Measurements from ENCODE around the gene MRPL33. TPM values are rescaled to one million over a fixed set of nuclear protein-coding genes. Genes with fewer than 3 reads are reported as not detected.

Gene MRPL33
- total RNA-seq, 1 experiment from 2014 or later: 66.8 TPM

DNA sequence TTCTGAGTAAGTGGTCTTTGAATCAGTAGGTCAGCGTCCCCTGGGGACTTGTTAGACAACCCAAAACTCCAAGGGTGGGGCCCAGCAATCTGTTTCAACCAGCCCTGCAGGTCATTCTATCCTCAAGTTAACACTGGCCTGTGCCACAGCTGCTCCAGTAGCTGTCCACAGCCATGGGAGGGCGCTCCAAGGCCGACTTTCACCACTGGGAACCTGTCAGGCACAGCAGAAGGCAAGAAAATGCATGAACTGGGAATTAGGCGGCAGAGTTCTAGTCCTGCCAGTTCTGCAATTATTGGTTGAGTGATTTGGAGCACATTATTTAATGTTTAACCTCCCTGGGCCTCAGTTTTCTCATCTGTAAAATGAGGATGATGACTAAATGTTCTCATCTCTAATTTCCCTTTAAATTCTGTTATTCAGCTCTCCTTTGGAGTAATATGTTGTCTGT lies 17.4 kb upstream of the MRPL33 start:
- Histone ChIP-seq H3K27ac (ENCODE audit: insufficient read length, low read depth, low read length) (no peak overlapping the region), H3K4me2 (ENCODE audit: insufficient read depth, insufficient read length, low read length) (no peak overlapping the region), H3K9me3 (ENCODE audit: control insufficient read depth, low read depth, low read length) (no peaks in the 10 kb centered on the region), H2BK15ac (ENCODE audit: low read depth, low read length) (no peak overlapping the region), H2BK5ac (ENCODE audit: insufficient read length, low read length) (no peak overlapping the region), H2AK5ac (ENCODE audit: insufficient read length, low read length) (no peak overlapping the region), H3K9ac (ENCODE audit: extremely low read depth, insufficient read length, low read length) (no peak overlapping the region), H3T11ph (ENCODE audit: low read length) (no peak overlapping the region), H2BK12ac (ENCODE audit: insufficient read length, low read depth, low read length) (no peak overlapping the region), H4K5ac (ENCODE audit: insufficient read length, low read depth, low read length) (no peak overlapping the region), H3K18ac (ENCODE audit: insufficient read length, low read depth, low read length) (no peak overlapping the region), H3K56ac (ENCODE audit: insufficient read length, low read depth, low read length) (no peak overlapping the region), H3K79me1 (ENCODE audit: insufficient read depth, low read depth, low read length, poor library complexity, severe bottlenecking) (no peaks in the 10 kb centered on the region), H3K23me2 (ENCODE audit: insufficient read length, low read depth, low read length, poor library complexity, severe bottlenecking) (peaks cover 9% of the 10 kb centered on the region), H2AFZ (ENCODE audit: low read length) (no peak overlapping the region), H3K4me1 (ENCODE audit: insufficient read depth, low read length) (no peaks in the 10 kb centered on the region), H4K20me1 (ENCODE audit: control insufficient read depth, insufficient read depth, insufficient read length) (no peaks in the 10 kb centered on the region), H4K91ac (ENCODE audit: insufficient read length, low read depth, low read length) (no peak overlapping the region), H3K79me2 (ENCODE audit: insufficient read depth, low read length) (no peaks in the 10 kb centered on the region), H2BK120ac (ENCODE audit: low read depth, low read length, poor library complexity, severe bottlenecking) (no peak overlapping the region), H4K8ac (replicated peaks; ENCODE audit: insufficient read length, low read depth, low read length) (no peak overlapping the region), H3K27me3 (ENCODE audit: insufficient read depth, low read length) (no peaks in the 10 kb centered on the region), H2BK20ac (ENCODE audit: low read depth, low read length, poor library complexity, severe bottlenecking) (no peak overlapping the region), H3K4ac (ENCODE audit: low read depth, low read length) (no peak overlapping the region), H3K14ac (ENCODE audit: insufficient read depth, low read length) (no peak overlapping the region), H3K23ac (ENCODE audit: insufficient read length, low read depth, low read length) (no peak overlapping the region)
- Mint-ChIP-seq H3K9me3 (peaks cover 6 to 7% of the 10 kb centered on the region in 2 experiments), H3K4me3 (peak overlapping the region; percentile 80 to 85; a peak in 4 of 5 replicates), H3K27ac (peak overlapping the region in 1 of 3 experiments; percentile 28; a peak in 1 of 7 replicates), H3K27me3 (ENCODE audit: low read depth) (no peaks in the 10 kb centered on the region; the same call in none of the 2 replicates), H3K36me3 (ENCODE audit: insufficient read depth in 1 of 3, low read depth in 3 of 3) (peaks cover 0 to 3% (median 0%) of the 10 kb centered on the region in 3 experiments; a peak in 3 of 7 replicates), H3K4me1 (peaks cover 27 to 31% of the 10 kb centered on the region in 2 experiments)
- TF ChIP-seq, protein P1, sequence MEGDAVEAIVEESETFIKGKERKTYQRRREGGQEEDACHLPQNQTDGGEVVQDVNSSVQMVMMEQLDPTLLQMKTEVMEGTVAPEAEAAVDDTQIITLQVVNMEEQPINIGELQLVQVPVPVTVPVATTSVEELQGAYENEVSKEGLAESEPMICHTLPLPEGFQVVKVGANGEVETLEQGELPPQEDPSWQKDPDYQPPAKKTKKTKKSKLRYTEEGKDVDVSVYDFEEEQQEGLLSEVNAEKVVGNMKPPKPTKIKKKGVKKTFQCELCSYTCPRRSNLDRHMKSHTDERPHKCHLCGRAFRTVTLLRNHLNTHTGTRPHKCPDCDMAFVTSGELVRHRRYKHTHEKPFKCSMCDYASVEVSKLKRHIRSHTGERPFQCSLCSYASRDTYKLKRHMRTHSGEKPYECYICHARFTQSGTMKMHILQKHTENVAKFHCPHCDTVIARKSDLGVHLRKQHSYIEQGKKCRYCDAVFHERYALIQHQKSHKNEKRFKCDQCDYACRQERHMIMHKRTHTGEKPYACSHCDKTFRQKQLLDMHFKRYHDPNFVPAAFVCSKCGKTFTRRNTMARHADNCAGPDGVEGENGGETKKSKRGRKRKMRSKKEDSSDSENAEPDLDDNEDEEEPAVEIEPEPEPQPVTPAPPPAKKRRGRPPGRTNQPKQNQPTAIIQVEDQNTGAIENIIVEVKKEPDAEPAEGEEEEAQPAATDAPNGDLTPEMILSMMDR (conservative IDR thresholded peaks at IDR 0.05): peak; percentile 96
- WGBS (ENCODE audit: extremely low coverage, insufficient read length, low lambda C conversion rate): no CpG with 5 or more reads among the region's 4 CpGs
- peak; percentile 88 for DNase-seq

All from H9 (cell line).